HEK293 (cell line): ENCODE data around the gene NIP7.
"Not testable (repeated sequence)": the region's sequence is repeated elsewhere in the genome, so short reads cannot be mapped to it uniquely, and the experiment has no call there.

Experiments
- CTCF ChIA-PET: fragments of 350-600 bp; formaldehyde crosslinking; extraction: SDS; loops from one replicate; lab custom pipeline; 2021; ENCODE audit warnings: antibody characterized with exemption; lab: Yijun Ruan, JAX
- POLR2A ChIA-PET: fragments of 300-600 bp; formaldehyde crosslinking; extraction: SDS; loops from one replicate; lab custom pipeline; 2020; ENCODE audit warnings: antibody characterized with exemption, inconsistent platforms; lab: Yijun Ruan, JAX
- H3K27ac ChIP-seq: fragments of 200-500 bp; sonication (Bioruptor generic); 2 replicates; pipeline ENCODE4 v1.5.1; 2014; ENCODE audit warnings: low read depth, low read length, control low read depth, inconsistent platforms; ENCODE audit errors: extremely low read depth
- H3K36me3 ChIP-seq, 2 experiments: fragments of 200-500 bp in 1 of 2; sonication (Bioruptor generic) in 1 of 2; 1 replicate in 1 of 2; 2 replicates in 1 of 2; pipeline ENCODE4 v1.5.1; 2014 to 2017; ENCODE audit warnings: inconsistent platforms in 2 of 2, low read length in 2 of 2; ENCODE audit not compliant: control insufficient read depth in 2 of 2, insufficient read depth in 1 of 2
- H3K4me1 ChIP-seq: fragments of 200-500 bp; sonication (Bioruptor generic); 2 replicates; pipeline ENCODE4 v1.5.1; 2014; ENCODE audit warnings: mild to moderate bottlenecking, low read length, inconsistent platforms; ENCODE audit not compliant: control insufficient read depth, insufficient read depth
- H3K4me3 ChIP-seq: 2 replicates; pipeline ENCODE4 v1.5.1; 2011; ENCODE audit warnings: low read depth, mild to moderate bottlenecking, control low read depth, low read length, moderate library complexity
- H3K9me3 ChIP-seq: fragments of 200-500 bp; sonication (Bioruptor generic); 2 replicates; pipeline ENCODE4 v1.5.1; 2014; ENCODE audit warnings: low read depth, low read length, inconsistent platforms; ENCODE audit not compliant: control insufficient read depth, insufficient read depth
- BCL11A ChIP-seq: fragments of 450-650 bp; formaldehyde crosslinking; IDR thresholded peaks from 2 replicates; pipeline ENCODE4 v1.5.1; 2016; ENCODE audit warnings: low read depth, missing biosample characterization, missing genetic modification characterization
- CTCF ChIP-seq: fragments of 450-650 bp; formaldehyde crosslinking; IDR thresholded peaks from 2 replicates; pipeline ENCODE4 v1.5.1; 2016; ENCODE audit warnings: missing biosample characterization, missing genetic modification characterization
- FEZF1 ChIP-seq: fragments of 450-650 bp; formaldehyde crosslinking; IDR thresholded peaks from 2 replicates; pipeline ENCODE4 v1.5.1; 2016; ENCODE audit warnings: missing biosample characterization, missing genetic modification characterization
- GFI1B ChIP-seq: fragments of 450-650 bp; formaldehyde crosslinking; IDR thresholded peaks from 2 replicates; pipeline ENCODE4 v1.5.1; 2016; ENCODE audit warnings: missing biosample characterization, missing genetic modification characterization
- GLIS1 ChIP-seq: fragments of 450-650 bp; formaldehyde crosslinking; IDR thresholded peaks from 2 replicates; pipeline ENCODE4 v1.5.1; 2016; ENCODE audit warnings: missing biosample characterization, missing genetic modification characterization
- PRDM10 ChIP-seq: fragments of 450-650 bp; formaldehyde crosslinking; IDR thresholded peaks from 2 replicates; pipeline ENCODE4 v1.5.1; 2016; ENCODE audit warnings: missing biosample characterization, missing genetic modification characterization
- REPIN1 ChIP-seq: fragments of 450-650 bp; formaldehyde crosslinking; IDR thresholded peaks from 2 replicates; pipeline ENCODE4 v1.5.1; 2017; ENCODE audit warnings: missing biosample characterization, missing genetic modification characterization, low read depth
- TRIM28 ChIP-seq: IDR thresholded peaks from 2 replicates; pipeline ENCODE4 v1.6.1; 2011; ENCODE audit warnings: low read length, control low read depth, borderline replicate concordance
- ZIC2 ChIP-seq: fragments of 450-650 bp; formaldehyde crosslinking; IDR thresholded peaks from 2 replicates; pipeline ENCODE4 v1.5.1; 2016; ENCODE audit warnings: missing biosample characterization, missing genetic modification characterization
- ZNF121 ChIP-seq: fragments of 450-650 bp; formaldehyde crosslinking; IDR thresholded peaks from 2 replicates; pipeline ENCODE4 v1.5.1; 2016; ENCODE audit warnings: missing biosample characterization, missing genetic modification characterization
- ZNF132 ChIP-seq: fragments of 450-650 bp; formaldehyde crosslinking; IDR thresholded peaks from 2 replicates; pipeline ENCODE4 v1.5.1; 2017; ENCODE audit warnings: missing biosample characterization, missing genetic modification characterization, borderline replicate concordance
- ZNF174 ChIP-seq: fragments of 450-650 bp; formaldehyde crosslinking; IDR thresholded peaks from 2 replicates; pipeline ENCODE4 v1.5.0; 2017; ENCODE audit warnings: missing biosample characterization, mild to moderate bottlenecking, missing genetic modification characterization
- ZNF350 ChIP-seq: fragments of 450-650 bp; formaldehyde crosslinking; IDR thresholded peaks from 2 replicates; pipeline ENCODE4 v1.5.0; 2017; ENCODE audit warnings: missing biosample characterization, mild to moderate bottlenecking, missing genetic modification characterization
- ZNF362 ChIP-seq: fragments of 450-650 bp; formaldehyde crosslinking; IDR thresholded peaks from 2 replicates; pipeline ENCODE4 v1.5.1; 2016; ENCODE audit warnings: missing biosample characterization, missing genetic modification characterization
- ZNF530 ChIP-seq: fragments of 450-650 bp; formaldehyde crosslinking; IDR thresholded peaks from 2 replicates; pipeline ENCODE4 v1.5.1; 2016; ENCODE audit warnings: low read depth, missing biosample characterization, missing genetic modification characterization
- ZNF658 ChIP-seq: fragments of 450-650 bp; formaldehyde crosslinking; IDR thresholded peaks from 2 replicates; pipeline ENCODE4; 2016; ENCODE audit warnings: missing biosample characterization, missing genetic modification characterization

NIP7 gene

GRCh38 chr16:69348222-69348621 is 8.7 kb downstream of the NIP7 start:
- Histone ChIP-seq H3K9me3 (no peaks in the 10 kb centered on the region), H3K4me1 (peaks cover 5% of the 10 kb centered on the region; the same call in 1 of the 2 replicates), H3K4me3 (no peak overlapping the region), H3K27ac (no peak overlapping the region), H3K36me3 (peaks cover 8 to 32% of the 10 kb centered on the region in 2 experiments; a peak in 2 of 3 replicates)
- CTCF ChIA-PET = no interaction called here
- POLR2A ChIA-PET = no interaction called here
- peak; percentile 32 for TF ChIP-seq GLIS1 (tag by site-specific recombination)
- no peak for TF ChIP-seq ZNF530 (tag by site-specific recombination)

GRCh38 chr16:69349536-69349935 is 10.0 kb downstream of the NIP7 start:
- Histone ChIP-seq H3K9me3 (no peaks in the 10 kb centered on the region), H3K4me1 (peaks cover 5% of the 10 kb centered on the region; the same call in 1 of the 2 replicates), H3K36me3 (peaks cover 4 to 22% of the 10 kb centered on the region in 2 experiments; a peak in 2 of 3 replicates), H3K4me3 (no peak overlapping the region), H3K27ac (no peak overlapping the region)
- CTCF ChIA-PET = interaction anchor here (0.9 kb wide), 1 partner anchor 9 kb away, joined by 4 read pairs; no protein-coding TSS in a partner anchor
- TF ChIP-seq GLIS1 (tag by site-specific recombination) = peak; percentile 29
- TF ChIP-seq TRIM28 = no peak
- peak; percentile 71 for TF ChIP-seq ZIC2 (tag by site-specific recombination)
- POLR2A ChIA-PET = no interaction called here

- Histone ChIP-seq H3K36me3 (peaks cover 11 to 27% of the 10 kb centered on the region in 2 experiments), H3K4me3 (no peak overlapping the region), H3K27ac (0 out of 2 replicates have a peak overlapping the region, but pooled peaks have one; percentile 31), H3K9me3 (no peaks in the 10 kb centered on the region)
- no peak for TF ChIP-seq ZNF121 (tag by site-specific recombination)
- no peak for TF ChIP-seq BCL11A
- no peak for TF ChIP-seq FEZF1 (tag by site-specific recombination)
- no peak for TF ChIP-seq ZNF362 (tag by site-specific recombination)
- TF ChIP-seq ZNF658 (tag by site-specific recombination) = no peak
- TF ChIP-seq ZNF132 (tag by site-specific recombination) = no peak
- TF ChIP-seq ZNF174 (tag by site-specific recombination) = no peak
- no peak for TF ChIP-seq REPIN1
- TF ChIP-seq CTCF = no peak
- TF ChIP-seq, all 188 proteins: peak for 0
- ChIA-PET POLR2A (interaction anchor here (0.7 to 1.9 kb wide), 2 partner anchors 10 to 252 kb away, joined by 3 to 4 read pairs; no protein-coding TSS in a partner anchor), CTCF (interaction anchor here (0.9 kb wide), 1 partner anchor 10 kb away, joined by 4 read pairs; no protein-coding TSS in a partner anchor)
- H3K4me1 ChIP-seq = peaks cover 5% of the 10 kb centered on the region; the same call in 1 of the 2 replicates
Observed at GRCh38 chr16:69350536-69351133, 11.1 kb downstream of the NIP7 start.

- H3K9me3 ChIP-seq = no peaks in the 10 kb centered on the region
- CTCF ChIA-PET = no interaction called here
- H3K4me3 ChIP-seq = no peak within 1 kb of the TSS
- peaks cover 13 to 30% of the 10 kb centered on the region in 2 experiments for H3K36me3 ChIP-seq
- POLR2A ChIA-PET = interaction anchor here (0.6 to 1.9 kb wide), 3 partner anchors 11 to 251 kb away, joined by 3 to 4 read pairs (median 4); no protein-coding TSS in a partner anchor
- 0 out of 2 replicates have a peak, but pooled peaks have one; percentile 7 for TF ChIP-seq ZIC2 (tag by site-specific recombination)
- TF ChIP-seq ZNF350 = no peak
- peak; percentile 57 for TF ChIP-seq PRDM10 (tag by site-specific recombination)
- no peak for TF ChIP-seq GFI1B (tag by site-specific recombination)
- TF ChIP-seq, all 188 proteins: peak for 2
- Histone ChIP-seq H3K27ac (0 out of 2 replicates have a peak within 1 kb of the TSS, but pooled peaks have one; percentile 31), H3K4me1 (peaks cover 5% of the 10 kb centered on the region; the same call in 1 of the 2 replicates)
Observed at GRCh38 chr16:69351309-69352027, 11.9 kb downstream of the NIP7 start, which contains the start of gene TMED6. Gene TMED6, minus strand, starts transcription at chr16:69351786. Its CDS starts 33 bp downstream, at chr16:69351753.

GRCh38 chr16:69360070-69360469 is 20.5 kb downstream of the NIP7 start:
- CTCF ChIA-PET, H3K9me3 ChIP-seq, H3K27ac ChIP-seq, POLR2A ChIA-PET, H3K4me3 ChIP-seq, H3K4me1 ChIP-seq: not testable (repeated sequence)
- peaks cover 33 to 56% of the 10 kb centered on the region in 2 experiments for H3K36me3 ChIP-seq
